H1 (cell line): ENCODE data around the gene CHSY1. TPM values are rescaled to one million over a fixed set of nuclear protein-coding genes. Genes with fewer than 3 reads are reported as not detected.

Experiments used
- TBP ChIP-seq: IDR thresholded peaks from 2 replicates; pipeline ENCODE4 v1.6.1; 2011; ENCODE audit warnings: low read depth, low read length, improper control_type of control experiment
- polyA plus RNA-seq, 7 experiments: library from polyadenylated mRNA; depleted of rRNA in 3 of 7; stranded (reverse) in 5 of 7; unstranded in 2 of 7; fragments of >200 nt in 5 of 7; fragments of 200-250 nt in 2 of 7; gene quantifications; 1 replicate in 5 of 7; 2 replicates in 1 of 7; 4 replicates in 1 of 7; pipeline versions ENCODE4 v1.2.1 to v1.2.3, GENCODE V29; 2011 to 2013; ENCODE audit warnings: missing spikeins in 2 of 7, mixed read lengths in 2 of 7
- total RNA-seq: library from RNA; stranded (reverse); fragmentation: NEBNext Ultra II Directional; extraction: Animal tissue kit (Norgen Biotek cat#: 25700); gene quantifications from 2 replicates; pipeline ENCODE4 v1.2.1, GENCODE V29; 2021

Gene CHSY1
- total and polyA plus RNA-seq, 2 of the 8 experiments (the other 6 are each of a cell fraction or from before 2014, with no cell fraction given) = 24.9 to 60.7 TPM

DNA sequence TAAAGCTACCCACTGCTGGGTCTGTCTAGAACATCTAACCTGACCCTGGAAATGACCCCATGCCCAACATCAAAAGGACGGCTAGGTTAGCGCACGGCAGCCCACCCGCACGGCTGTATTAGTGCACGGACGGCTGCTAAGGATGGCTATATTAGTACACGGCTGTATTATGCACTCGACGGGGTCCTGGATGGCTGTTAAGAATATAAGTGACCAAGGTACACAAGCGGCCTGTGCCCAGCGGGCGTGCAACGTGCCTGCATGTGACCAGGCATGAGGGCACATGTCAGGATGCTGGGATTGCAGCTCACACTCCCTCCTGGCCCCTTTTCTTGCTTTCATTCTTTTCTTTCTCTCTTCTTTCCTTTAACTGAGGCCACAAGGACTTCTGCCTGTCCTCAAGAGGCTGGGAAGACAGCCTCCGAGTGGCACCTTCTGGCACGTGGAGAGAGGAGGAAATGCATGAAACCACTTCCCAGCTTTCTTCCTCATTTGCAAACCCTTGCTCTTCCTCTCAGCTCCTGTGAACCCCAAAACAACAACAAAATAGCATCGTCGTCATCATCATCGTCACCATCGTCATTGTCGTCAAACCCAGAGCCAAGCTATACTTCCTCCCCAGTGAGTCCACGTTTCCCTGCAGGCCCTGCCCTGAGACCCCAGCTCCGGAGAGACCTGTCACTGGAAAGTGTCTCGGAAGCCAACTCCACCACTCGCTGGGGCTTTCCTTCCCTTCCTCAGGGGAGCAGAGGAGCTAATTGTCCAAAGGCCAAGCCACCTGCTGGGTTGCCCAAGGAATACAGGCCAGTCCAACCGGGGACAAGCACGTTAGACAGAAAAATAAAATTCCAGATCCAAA is 101.8 kb downstream of the CHSY1 start (continued):
- no peak for TF ChIP-seq TBP
- TF ChIP-seq, all 59 proteins: peak for 0
